NCI-H1105 (cell line): ENCODE measurements around the gene MUC6.
A peak's percentile ranks its signal among the peaks of the same experiment; 100 is the strongest.
"Not testable (repeated sequence)": the region's sequence is repeated elsewhere in the genome, so short reads cannot be mapped to it uniquely, and the experiment has no call there.

Source experiments
- DNase-seq: peaks from one replicate; lab custom pipeline; 2025; lab: John Stamatoyannopoulos, UW

MUC6 gene

GRCh38 chr11:1022908-1023810 is 13.4 kb downstream of the MUC6 start:
- no peak for DNase-seq

GRCh38 chr11:1022411-1022810 is 14.1 kb downstream of the MUC6 start:
- DNase-seq, result no peak

- DNase-seq, result no peak
Observed at GRCh38 chr11:1020211-1020905, 16.2 kb downstream of the MUC6 start.

- DNase-seq, result no peak
Observed at GRCh38 chr11:1019321-1019910, 17.1 kb downstream of the MUC6 start.

GRCh38 chr11:1018091-1018490 is 18.4 kb downstream of the MUC6 start:
- DNase-seq, result no peak

- no peak for DNase-seq
Observed at GRCh38 chr11:1017269-1018005, 19.1 kb downstream of the MUC6 start.

- DNase-seq, result not testable (repeated sequence)
Observed at GRCh38 chr11:1016610-1017126, 19.9 kb downstream of the MUC6 start.

GRCh38 chr11:1015826-1016545 is 20.5 kb downstream of the MUC6 start:
- no peak for DNase-seq

- no peak for DNase-seq
Observed at GRCh38 chr11:1015064-1015463, 21.5 kb downstream of the MUC6 start.

GRCh38 chr11:1014276-1014675 is 22.2 kb downstream of the MUC6 start:
- no peak for DNase-seq

GRCh38 chr11:1013631-1013935 is 22.9 kb downstream of the MUC6 start:
- no peak for DNase-seq

- peak; percentile 44 for DNase-seq
Observed at GRCh38 chr11:1012740-1013630, 23.5 kb downstream of the MUC6 start.

GRCh38 chr11:1012291-1012690 is 24.2 kb downstream of the MUC6 start:
- no peak for DNase-seq

- no peak for DNase-seq
Observed at GRCh38 chr11:1011320-1011698, 25.2 kb downstream of the MUC6 start.

- no peak for DNase-seq
Observed at GRCh38 chr11:1010551-1011319, 25.8 kb downstream of the MUC6 start.

- no peak for DNase-seq
Observed at GRCh38 chr11:1009991-1010390, 26.5 kb downstream of the MUC6 start.

GRCh38 chr11:1009371-1009770 is 27.1 kb downstream of the MUC6 start:
- no peak for DNase-seq

- DNase-seq, result no peak
Observed at GRCh38 chr11:1008803-1009145, 27.7 kb downstream of the MUC6 start.

GRCh38 chr11:1008001-1008802 is 28.3 kb downstream of the MUC6 start:
- DNase-seq, result peak; percentile 19
